Endothelial cell of umbilical vein (primary cell): ENCODE measurements around the gene CDH15. TPM values are rescaled to one million over a fixed set of nuclear protein-coding genes. Genes with fewer than 3 reads are reported as not detected.

ENCODE experiments used
- BruUV-seq: library from RNA; stranded (reverse); fragments of 400-500 nt; replicated peaks from 2 replicates; lab custom pipeline; 2021; lab: Mats Ljungman, UMichigan
- CTCF ChIA-PET: fragments of 300-600, 350-600 bp; sonication (Branson Sonifier 250); formaldehyde crosslinking; loops from one replicate; lab custom pipeline; 2021; ENCODE audit warnings: antibody characterized with exemption, inconsistent platforms; lab: Charles Lee
- POLR2A ChIA-PET: fragments of 300-600, 350-600 bp; sonication (Branson Sonifier 250); formaldehyde crosslinking; loops from one replicate; lab custom pipeline; 2021; ENCODE audit warnings: antibody characterized with exemption, inconsistent platforms; lab: Charles Lee
- DNase-seq: peaks from one replicate; pipeline ENCODE4 v3.0.0-alpha.2; 2011; ENCODE audit warnings: low read depth, low spot score
- FAIRE-seq: peaks from 2 replicates; lab custom pipeline; 2011; peaks lifted over from hg19 to GRCh38; lab: Jason Lieb, UNC
- H2AFZ ChIP-seq: 2 replicates; pipeline ENCODE4 v1.6.0; 2012; ENCODE audit warnings: low read depth, low read length, control low read depth, inconsistent platforms
- H3K27ac ChIP-seq: 2 replicates; pipeline ENCODE4 v1.5.1; 2011; ENCODE audit warnings: low read depth, mild to moderate bottlenecking, control low read depth, low read length, moderate library complexity; ENCODE audit not compliant: insufficient read depth
- H3K27me3 ChIP-seq, 2 experiments: 2 replicates each; pipeline versions ENCODE4 v1.6.0 to v1.6.1; 2011; ENCODE audit warnings: low read length in 2 of 2, mixed read lengths in 1 of 2; ENCODE audit not compliant: control insufficient read depth in 2 of 2, insufficient read depth in 2 of 2
- H3K36me3 ChIP-seq, 2 experiments: 2 replicates in 1 of 2; 3 replicates in 1 of 2; pipeline ENCODE4 v1.5.1; 2011; ENCODE audit warnings: low read length in 2 of 2, mild to moderate bottlenecking in 1 of 2, moderate library complexity in 1 of 2; ENCODE audit not compliant: control insufficient read depth in 2 of 2, insufficient read depth in 2 of 2; ENCODE audit errors: extremely low read depth in 1 of 2
- H3K4me1 ChIP-seq: 3 replicates; pipeline ENCODE4 v1.5.1; 2011; ENCODE audit warnings: mild to moderate bottlenecking, low read length; ENCODE audit not compliant: control insufficient read depth, insufficient read depth; ENCODE audit errors: extremely low read depth
- H3K4me2 ChIP-seq: 2 replicates; pipeline ENCODE4 v1.6.1; 2011; ENCODE audit warnings: low read length, control low read depth, mixed read lengths; ENCODE audit not compliant: insufficient read depth
- H3K4me3 ChIP-seq, 3 experiments: fragments of 200-600 bp in 1 of 3; sonication (generic), shearing (Covaris generic) in 1 of 3; replicated peaks in 1 of 3; 2 replicates each; pipeline ENCODE4 v1.5.1; 2011 to 2016; ENCODE audit warnings: control low read depth in 3 of 3, low read length in 3 of 3, mild to moderate bottlenecking in 2 of 3, inconsistent platforms in 1 of 3, low read depth in 1 of 3, moderate library complexity in 1 of 3; ENCODE audit not compliant: insufficient read depth in 1 of 3
- H3K79me2 ChIP-seq: 2 replicates; pipeline ENCODE4 v1.6.0; 2012; ENCODE audit warnings: low read length, inconsistent platforms; ENCODE audit not compliant: control insufficient read depth, insufficient read depth
- H3K9ac ChIP-seq: replicated peaks from 2 replicates; pipeline ENCODE3; 2011; ENCODE audit warnings: low read length, control low read depth; ENCODE audit not compliant: insufficient read depth; ENCODE audit errors: extremely low read depth
- H3K9me1 ChIP-seq: replicated peaks from 3 replicates; pipeline ENCODE4 v1.6.0; 2011; ENCODE audit warnings: mild to moderate bottlenecking, low read length; ENCODE audit not compliant: control insufficient read depth, insufficient read depth; ENCODE audit errors: extremely low read depth
- H3K9me3 ChIP-seq: replicated peaks from 2 replicates; pipeline ENCODE4 v1.5.1; 2012; ENCODE audit warnings: low read length, inconsistent platforms; ENCODE audit not compliant: control insufficient read depth, insufficient read depth
- H4K20me1 ChIP-seq: replicated peaks from 2 replicates; pipeline ENCODE3; 2011; ENCODE audit warnings: mild to moderate bottlenecking, low read length; ENCODE audit not compliant: control insufficient read depth, insufficient read depth; ENCODE audit errors: extremely low read depth
- CTCF ChIP-seq, 2 donors: IDR thresholded peaks; 1 replicate in 1 of 2; 2 replicates in 1 of 2; pipeline ENCODE4 v1.5.1; 2011; ENCODE audit warnings: low read length in 2 of 2, mild to moderate bottlenecking in 2 of 2, moderate library complexity in 2 of 2, control low read depth in 1 of 2, inconsistent platforms in 1 of 2, low read depth in 1 of 2; ENCODE audit not compliant: insufficient read depth in 1 of 2; ENCODE audit errors: extremely low read depth in 1 of 2
- EZH2 ChIP-seq: IDR thresholded peaks from 2 replicates; pipeline ENCODE4 v1.6.1; 2012; ENCODE audit warnings: borderline replicate concordance, low read depth, mild to moderate bottlenecking, moderate library complexity, low read length, inconsistent platforms; ENCODE audit not compliant: severe bottlenecking
- FOS ChIP-seq: IDR thresholded peaks from 2 replicates; pipeline ENCODE4 v1.6.1; 2011; ENCODE audit warnings: mild to moderate bottlenecking, low read length, moderate library complexity, borderline replicate concordance; ENCODE audit not compliant: insufficient read depth
- GATA2 ChIP-seq: IDR thresholded peaks from 2 replicates; pipeline ENCODE4 v1.7.0; 2011; ENCODE audit warnings: low read depth, mild to moderate bottlenecking, moderate library complexity, mixed read lengths, low read length; ENCODE audit not compliant: insufficient read length, insufficient read depth
- JUN ChIP-seq: IDR thresholded peaks from 2 replicates; pipeline ENCODE4 v1.6.1; 2011; ENCODE audit warnings: borderline replicate concordance, low read depth; ENCODE audit not compliant: insufficient read length, insufficient read depth
- MAX ChIP-seq: IDR thresholded peaks from 2 replicates; pipeline ENCODE4 v1.6.1; 2011; ENCODE audit not compliant: insufficient read depth, insufficient read length
- MYC ChIP-seq: IDR thresholded peaks from one replicate; pipeline ENCODE4 v1.6.1; 2011; ENCODE audit warnings: mild to moderate bottlenecking, low read depth, low read length
- POLR2A ChIP-seq: IDR thresholded peaks from 2 replicates; pipeline ENCODE4 v1.6.1; 2012; ENCODE audit warnings: low read depth, mild to moderate bottlenecking, control low read depth, low read length
- POLR2AphosphoS5 ChIP-seq: IDR thresholded peaks from 2 replicates; pipeline ENCODE4 v1.6.1; 2012; ENCODE audit warnings: low read depth, mild to moderate bottlenecking, control low read depth, low read length, moderate library complexity; ENCODE audit not compliant: insufficient read depth
- dilution Hi-C: fragments of 300-500 bp; cut with MboI; formaldehyde crosslinking; loops from one replicate; pipeline ENCODE4 v1.15.0; 2019; ENCODE audit warnings: low sequenced_read_pairs; ENCODE audit not compliant: extremely low pct_ligation_motif_present
- intact Hi-C: fragments of 100-400 bp; cut with micrococcal nuclease; formaldehyde crosslinking; loops from one replicate; pipeline ENCODE4 v1.10.0; 2022
- polyA plus RNA-seq, 4 experiments: library from polyadenylated mRNA; depleted of rRNA in 3 of 4; stranded (reverse) in 3 of 4; unstranded in 1 of 4; fragments of >200 nt; gene quantifications; 2 replicates each; pipeline versions ENCODE4 v1.2.1 to v1.2.3, GENCODE V29; 2011 to 2012; ENCODE audit warnings: missing spikeins in 1 of 4
- total RNA-seq: library from RNA; stranded (reverse); gene quantifications from 2 replicates; pipeline ENCODE4 v1.2.3, GENCODE V29; 2021

Gene CDH15
- total and polyA plus RNA-seq, 2 donors (not counting 3 experiments of a cell fraction or from before 2014, with no cell fraction given): 0.44 TPM; not detected in 1

DNA sequence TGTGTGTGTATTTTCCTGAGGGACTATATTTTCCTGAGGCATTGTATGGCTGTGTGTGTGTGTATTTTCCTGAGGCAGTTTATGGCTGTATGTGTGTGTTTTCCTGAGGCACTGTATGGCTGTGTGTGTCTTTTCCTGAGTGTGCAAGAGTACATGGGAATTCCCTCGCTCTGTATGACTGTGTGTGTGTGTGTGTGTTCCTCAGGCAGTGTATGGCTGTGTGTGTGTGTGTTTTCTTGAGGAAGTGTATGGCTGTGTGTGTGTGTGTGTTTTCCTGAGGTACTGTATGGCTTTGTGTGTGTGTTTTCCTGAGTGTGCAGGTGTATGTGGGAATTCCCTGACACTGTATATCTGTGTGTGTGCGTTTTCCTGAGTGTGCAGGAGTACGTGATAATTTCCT lies 50.1 kb downstream of the CDH15 start:
- no peak overlapping the region for H3K4me3 ChIP-seq
- DNase-seq (no peak), FAIRE-seq (no peak)
- no peak overlapping the region for H3K27ac ChIP-seq
- no peaks in the 10 kb centered on the region for H3K27me3 ChIP-seq
- H3K4me2 ChIP-seq: no peak overlapping the region
- peaks cover 2% of the 10 kb centered on the region for H3K9me3 ChIP-seq
- intact Hi-C loops: no loop called here
- dilution Hi-C loops: no loop called here
- no peak for TF ChIP-seq JUN
- peaks cover 9% of the 10 kb centered on the region for H3K79me2 ChIP-seq
- ChIA-PET CTCF (interaction anchor here (1.1 kb wide), 1 partner anchor 18 kb away, joined by 3 read pairs; no protein-coding TSS in a partner anchor), POLR2A (no interaction called here)
- BruUV-seq: no TSS peak
- H3K36me3 ChIP-seq: peaks cover 10 to 32% of the 10 kb centered on the region in 2 experiments
- H3K9me1 ChIP-seq: no peaks in the 10 kb centered on the region
- H2AFZ ChIP-seq: no peak overlapping the region
- no peak overlapping the region for H3K9ac ChIP-seq
- peaks cover 8% of the 10 kb centered on the region for H3K4me1 ChIP-seq
- H4K20me1 ChIP-seq: no peaks in the 10 kb centered on the region

DNA sequence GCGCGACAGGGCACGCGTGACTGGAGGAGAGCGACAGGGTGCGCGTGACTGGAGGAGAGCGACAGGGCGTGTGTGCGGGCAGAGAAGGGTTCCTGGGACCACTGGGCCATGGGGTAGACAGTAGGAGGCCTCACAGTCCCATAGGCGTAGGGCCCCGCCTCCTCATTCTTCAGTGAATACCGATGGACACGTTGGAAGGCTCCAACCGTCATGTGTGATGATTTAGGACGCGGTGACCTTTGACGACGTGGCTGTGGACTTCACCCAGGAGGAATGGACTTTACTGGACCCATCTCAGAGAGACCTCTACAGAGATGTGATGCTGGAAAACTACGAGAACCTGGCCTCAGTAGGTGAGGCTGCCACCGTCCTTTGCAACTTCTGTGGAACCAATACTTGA lies 51.4 kb downstream of the CDH15 start:
- no peaks in the 10 kb centered on the region for H4K20me1 ChIP-seq
- dilution Hi-C loops (no loop called here), intact Hi-C loops (no loop called here)
- H3K4me2 ChIP-seq: no peak overlapping the region
- no peaks in the 10 kb centered on the region for H3K27me3 ChIP-seq
- BruUV-seq: no TSS peak
- H3K36me3 ChIP-seq: peaks cover 21 to 46% of the 10 kb centered on the region in 2 experiments
- H3K27ac ChIP-seq: no peak overlapping the region
- no peak overlapping the region for H3K9ac ChIP-seq
- FAIRE-seq (no peak), DNase-seq (no peak)
- peaks cover 4% of the 10 kb centered on the region for H3K4me1 ChIP-seq
- H3K9me3 ChIP-seq: peaks cover 13% of the 10 kb centered on the region
- H3K9me1 ChIP-seq: no peaks in the 10 kb centered on the region
- H3K4me3 ChIP-seq: no peak overlapping the region
- H3K79me2 ChIP-seq: peaks cover 6% of the 10 kb centered on the region
- CTCF ChIA-PET: no interaction called here
- H2AFZ ChIP-seq: no peak overlapping the region
- no peak for TF ChIP-seq CTCF (IDR thresholded peaks at IDR 0.05; ENCODE audit: extremely low read depth in 1 of 2, insufficient read depth in 1 of 2, low read depth in 1 of 2, low read length in 2 of 2)
- TF ChIP-seq POLR2A: no peak
- TF ChIP-seq EZH2: no peak
- TF ChIP-seq MYC: no peak
- no peak for TF ChIP-seq POLR2AphosphoS5
- TF ChIP-seq MAX: no peak
- no peak for TF ChIP-seq JUN
- TF ChIP-seq GATA2: no peak
- no peak for TF ChIP-seq FOS
- POLR2A ChIA-PET: no interaction called here
